22Rv1 (cell line): ENCODE measurements around the gene PYCARD.

Experiments used
- H3K27ac ChIP-seq: fragments of 450-650 bp; 2 replicates; pipeline ENCODE4 v1.5.1; 2017
- ZFX ChIP-seq: fragments of 450-650 bp; IDR thresholded peaks from 2 replicates; pipeline ENCODE4 v1.6.1; 2017; ENCODE audit warnings: antibody characterized with exemption, borderline replicate concordance
- TF ChIP-seq, protein P1 (sequence below): fragments of 450-650 bp; IDR thresholded peaks from 2 replicates; pipeline ENCODE4 v1.5.1; 2017; ENCODE audit warnings: mild to moderate bottlenecking

The PYCARD gene

DNA sequence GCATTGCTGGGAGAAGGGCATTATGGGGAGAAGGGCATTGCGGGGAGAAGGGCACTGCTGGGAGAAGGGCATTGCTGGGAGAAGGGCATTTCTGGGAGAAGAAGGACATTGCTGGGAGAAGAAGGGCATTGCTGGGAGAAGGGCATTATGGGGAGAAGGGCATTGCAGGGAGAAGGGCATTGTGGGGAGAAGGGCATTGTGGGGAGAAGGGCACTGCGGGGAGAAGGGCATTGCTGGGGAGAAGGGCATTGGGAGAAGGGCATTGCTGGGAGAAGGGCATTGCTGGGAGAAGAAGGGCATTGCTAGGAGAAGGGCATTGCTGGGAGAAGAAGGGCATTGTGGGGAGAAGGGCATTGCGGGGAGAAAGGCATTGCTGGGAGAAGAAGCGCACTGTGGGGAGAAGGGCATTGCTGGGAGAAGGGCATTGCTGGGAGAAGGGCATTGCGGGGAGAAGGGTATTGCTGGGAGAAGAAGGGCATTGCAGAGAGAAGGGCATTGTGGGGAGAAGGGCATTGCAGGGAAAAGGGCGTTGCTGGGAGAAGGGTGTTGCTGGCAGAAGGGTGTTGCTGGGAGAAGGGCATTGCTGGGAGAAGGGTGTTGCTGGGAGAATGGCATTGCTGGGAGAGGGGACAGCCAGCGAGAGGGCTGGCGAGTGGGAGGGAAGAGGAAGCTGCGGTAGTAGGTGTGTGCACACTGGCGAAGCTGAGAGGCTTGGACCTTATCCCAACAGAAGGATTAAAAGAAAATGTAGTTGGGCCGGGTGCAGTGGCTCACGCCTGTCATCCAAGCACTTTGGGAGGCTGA is 19.0 kb upstream of the PYCARD start:
- no peak overlapping the region for H3K27ac ChIP-seq

DNA sequence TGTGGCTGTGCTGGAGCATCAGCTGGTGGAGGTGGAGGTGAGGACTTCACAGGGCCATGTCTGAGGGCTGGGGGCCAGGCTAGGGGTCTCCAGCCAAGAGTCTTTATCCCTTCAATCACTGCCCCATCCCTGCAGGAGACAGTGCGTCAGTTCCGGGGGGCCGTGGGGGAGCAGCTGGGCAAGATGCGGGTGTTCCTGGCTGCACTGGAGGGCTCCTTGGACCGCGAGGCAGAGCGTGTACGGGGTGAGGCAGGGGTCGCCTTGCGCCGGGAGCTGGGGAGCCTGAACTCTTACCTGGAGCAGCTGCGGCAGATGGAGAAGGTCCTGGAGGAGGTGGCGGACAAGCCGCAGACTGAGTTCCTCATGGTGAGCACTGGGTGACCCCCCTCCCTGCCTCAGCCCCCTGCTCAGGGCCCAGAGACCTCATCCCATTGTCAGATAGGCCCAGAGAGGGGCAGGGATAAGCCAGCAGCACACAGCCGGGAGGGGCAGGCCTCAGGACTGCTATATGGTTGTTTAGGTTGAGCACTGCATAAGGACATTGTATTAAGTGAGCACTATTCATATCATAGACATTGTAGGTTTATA is 16.7 kb upstream of the PYCARD start:
- TF ChIP-seq, protein P1, sequence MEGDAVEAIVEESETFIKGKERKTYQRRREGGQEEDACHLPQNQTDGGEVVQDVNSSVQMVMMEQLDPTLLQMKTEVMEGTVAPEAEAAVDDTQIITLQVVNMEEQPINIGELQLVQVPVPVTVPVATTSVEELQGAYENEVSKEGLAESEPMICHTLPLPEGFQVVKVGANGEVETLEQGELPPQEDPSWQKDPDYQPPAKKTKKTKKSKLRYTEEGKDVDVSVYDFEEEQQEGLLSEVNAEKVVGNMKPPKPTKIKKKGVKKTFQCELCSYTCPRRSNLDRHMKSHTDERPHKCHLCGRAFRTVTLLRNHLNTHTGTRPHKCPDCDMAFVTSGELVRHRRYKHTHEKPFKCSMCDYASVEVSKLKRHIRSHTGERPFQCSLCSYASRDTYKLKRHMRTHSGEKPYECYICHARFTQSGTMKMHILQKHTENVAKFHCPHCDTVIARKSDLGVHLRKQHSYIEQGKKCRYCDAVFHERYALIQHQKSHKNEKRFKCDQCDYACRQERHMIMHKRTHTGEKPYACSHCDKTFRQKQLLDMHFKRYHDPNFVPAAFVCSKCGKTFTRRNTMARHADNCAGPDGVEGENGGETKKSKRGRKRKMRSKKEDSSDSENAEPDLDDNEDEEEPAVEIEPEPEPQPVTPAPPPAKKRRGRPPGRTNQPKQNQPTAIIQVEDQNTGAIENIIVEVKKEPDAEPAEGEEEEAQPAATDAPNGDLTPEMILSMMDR, result no peak
- TF ChIP-seq ZFX, result no peak
- H3K27ac ChIP-seq, result no peak overlapping the region

More for the DNA sequence above, 19.0 kb upstream of the PYCARD start:
- TF ChIP-seq, protein P1, result no peak
- no peak for TF ChIP-seq ZFX

DNA sequence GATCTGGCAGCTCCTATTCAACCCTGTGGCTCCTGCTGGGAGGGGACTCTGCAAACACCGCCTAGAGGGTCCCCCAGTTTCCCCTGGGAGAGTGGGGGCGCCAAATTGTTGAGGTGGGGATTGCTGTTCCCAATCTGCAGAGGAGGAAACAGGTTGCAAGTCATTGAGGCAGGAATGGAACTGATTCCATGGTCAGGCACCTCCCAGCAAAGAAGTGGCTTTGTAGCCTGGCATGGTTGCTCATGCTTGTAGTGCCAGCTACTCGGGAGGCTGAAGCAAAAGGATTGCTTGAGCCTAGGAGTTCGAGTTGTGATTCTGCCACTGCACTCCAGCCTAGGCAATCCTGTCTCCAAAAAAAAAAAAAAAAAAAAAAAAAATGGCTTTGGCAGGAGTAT is 14.6 kb upstream of the PYCARD start:
- no peak overlapping the region for H3K27ac ChIP-seq
- TF ChIP-seq, protein P1, result no peak
- no peak for TF ChIP-seq ZFX

DNA sequence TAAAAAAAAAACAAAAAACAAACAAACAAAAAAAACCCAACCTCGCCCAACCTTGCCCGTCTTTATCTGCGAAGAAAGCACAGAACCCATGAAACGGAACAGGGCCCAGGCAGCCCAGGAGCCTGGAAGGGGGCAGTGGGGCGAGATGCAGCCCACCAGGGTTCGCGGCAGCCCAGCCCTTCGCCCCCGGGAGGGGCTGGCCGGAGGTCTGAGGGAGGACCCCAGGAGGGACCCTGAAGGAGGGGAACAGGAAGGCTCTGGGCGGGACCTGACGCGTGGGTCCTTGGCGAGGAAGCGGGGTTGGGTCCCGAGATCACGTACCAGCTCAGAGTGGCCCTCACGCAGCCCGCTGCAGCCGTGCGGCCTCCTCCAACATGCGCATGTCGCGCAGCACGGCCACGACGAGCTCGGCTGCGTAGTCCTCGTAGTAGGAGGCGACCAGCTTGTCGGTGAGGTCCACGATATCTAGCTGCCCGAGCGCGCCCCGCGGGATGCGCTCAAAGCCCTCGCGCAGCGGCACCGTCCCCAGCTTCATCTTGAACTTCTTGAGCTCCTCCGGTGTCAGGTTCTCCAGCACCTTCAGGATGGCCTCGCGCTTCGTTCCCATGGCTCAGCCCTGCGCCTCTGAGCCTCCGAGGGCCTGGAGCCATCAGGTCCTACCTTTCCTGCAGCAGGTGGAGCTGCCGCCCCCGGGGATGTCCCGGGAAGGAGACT is 14.0 kb upstream of the PYCARD start, which contains the start of gene PYDC1:
PYDC1 (minus strand) TSS at position 714 of the 714 bp plus-strand sequence; CDS start at position 607, 107 bp downstream.
- no peak within 1 kb of the TSS for H3K27ac ChIP-seq
- TF ChIP-seq ZFX, result no peak

DNA sequence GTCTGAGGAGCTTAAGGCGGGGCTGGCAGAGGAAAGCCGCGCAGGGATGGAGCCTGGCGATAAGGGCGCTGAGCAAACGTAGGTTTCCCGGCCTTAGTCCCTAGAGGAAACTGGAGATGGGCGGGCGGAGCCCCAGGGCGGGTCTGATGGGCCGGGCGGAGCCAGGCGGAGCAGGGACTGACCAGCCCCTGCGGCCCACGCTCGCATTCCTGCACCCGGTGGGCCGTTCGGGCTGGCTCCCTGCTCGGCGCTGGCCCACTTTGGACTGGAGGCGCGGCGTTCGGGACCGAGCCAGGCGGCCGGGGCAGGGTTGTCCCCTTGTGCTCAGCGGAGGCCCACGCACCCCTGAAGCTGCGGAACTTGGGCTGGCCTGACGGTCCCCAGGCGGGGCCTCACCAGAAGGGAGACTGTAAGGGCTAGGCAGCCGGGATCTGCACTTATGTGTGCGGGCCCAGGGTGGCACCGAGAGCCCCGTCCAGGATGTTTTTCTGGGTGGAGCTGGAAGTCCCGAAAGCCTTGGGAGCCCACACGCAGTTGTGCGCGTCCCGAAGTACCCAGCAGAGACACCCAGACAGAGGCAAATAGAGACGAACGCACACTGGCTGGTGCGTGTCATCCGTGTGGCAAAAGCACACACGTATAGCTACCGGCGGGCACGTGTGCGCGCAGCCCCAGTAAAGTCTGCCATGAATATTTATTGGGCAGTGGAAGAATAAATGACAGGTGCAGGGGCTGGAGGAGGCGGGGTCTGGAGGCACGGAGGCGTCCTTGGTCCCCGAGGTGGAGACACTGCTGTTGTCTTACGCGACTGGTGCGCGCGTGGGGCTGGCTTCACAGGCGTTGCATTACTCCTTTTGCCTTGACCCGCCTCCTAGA is 13.0 kb upstream of the PYCARD start:
- peak overlapping the region; percentile 56 for H3K27ac ChIP-seq
- TF ChIP-seq ZFX, result no peak
- TF ChIP-seq, protein P1, result no peak

DNA sequence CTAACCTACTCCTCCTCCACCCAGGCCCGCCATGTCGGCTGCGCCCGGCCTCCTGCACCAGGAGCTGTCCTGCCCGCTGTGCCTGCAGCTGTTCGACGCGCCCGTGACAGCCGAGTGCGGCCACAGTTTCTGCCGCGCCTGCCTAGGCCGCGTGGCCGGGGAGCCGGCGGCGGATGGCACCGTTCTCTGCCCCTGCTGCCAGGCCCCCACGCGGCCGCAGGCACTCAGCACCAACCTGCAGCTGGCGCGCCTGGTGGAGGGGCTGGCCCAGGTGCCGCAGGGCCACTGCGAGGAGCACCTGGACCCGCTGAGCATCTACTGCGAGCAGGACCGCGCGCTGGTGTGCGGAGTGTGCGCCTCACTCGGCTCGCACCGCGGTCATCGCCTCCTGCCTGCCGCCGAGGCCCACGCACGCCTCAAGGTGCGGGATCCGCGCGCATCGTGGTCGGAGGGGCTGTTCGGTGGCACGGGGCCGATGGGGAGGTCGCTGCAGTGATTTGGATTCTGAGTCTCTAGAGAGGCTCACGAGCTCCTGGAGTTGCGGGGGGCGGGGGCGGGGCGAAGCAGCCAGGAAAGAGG is 12.2 kb upstream of the PYCARD start:
- no peak for TF ChIP-seq ZFX

DNA sequence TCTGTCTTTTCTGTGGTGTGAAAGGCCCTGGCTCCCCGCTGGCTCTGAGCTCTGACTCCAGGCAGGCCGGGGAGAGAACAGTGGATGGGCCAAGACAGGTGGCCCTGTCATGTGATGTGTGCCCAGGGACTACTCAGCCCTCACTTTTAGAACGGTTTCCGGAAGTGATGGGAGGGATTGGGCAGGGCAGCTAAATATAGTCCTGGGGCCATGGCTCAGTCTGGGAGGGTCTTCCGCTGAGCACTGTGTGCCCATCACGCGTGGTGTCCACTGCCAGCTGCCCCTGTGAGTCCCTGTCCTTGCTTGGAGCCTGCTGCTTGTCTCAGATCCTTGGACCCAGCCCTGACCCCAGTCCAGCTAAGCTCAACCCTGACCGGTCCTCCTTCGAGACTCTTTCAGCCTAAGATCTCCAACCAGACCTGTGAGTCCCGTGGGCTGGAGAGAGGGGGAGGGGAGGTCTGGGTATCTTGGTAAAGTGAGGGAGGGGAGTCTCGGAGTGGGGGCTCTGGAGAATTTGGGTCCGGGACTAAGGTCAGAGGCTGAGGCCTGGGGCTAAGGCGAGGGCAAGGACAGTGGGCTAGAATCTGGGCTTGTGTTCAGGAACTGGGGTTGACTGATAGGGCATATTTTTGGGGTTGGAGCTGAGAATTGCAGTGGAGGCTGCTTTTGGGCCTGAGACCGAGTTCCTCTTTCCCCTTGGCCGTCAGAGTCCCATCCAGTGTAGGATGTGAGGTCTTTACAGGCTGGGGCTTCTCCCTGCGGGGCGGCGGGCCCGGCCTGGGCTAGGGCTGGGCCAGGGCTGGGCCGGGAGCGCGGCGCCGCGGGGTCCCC is 11.5 kb upstream of the PYCARD start, which contains the start of gene TRIM72:
TRIM72 (plus strand) TSS at position 243 of the 831 bp plus-strand sequence. CDS start 620 bp downstream, outside the sequence.
- TF ChIP-seq, protein P1, result no peak
- no peak for TF ChIP-seq ZFX
- H3K27ac ChIP-seq, result no peak within 1 kb of the TSS

More for the DNA sequence above, 12.2 kb upstream of the PYCARD start:
- no peak overlapping the region; the same call in 1 of the 2 replicates for H3K27ac ChIP-seq
